ENCODE data around the gene SEMA4D.

- no peak for TF ChIP-seq EZH2 (IDR thresholded peaks at IDR 0.05; ENCODE audit: low read depth)
- TF ChIP-seq, protein P1, sequence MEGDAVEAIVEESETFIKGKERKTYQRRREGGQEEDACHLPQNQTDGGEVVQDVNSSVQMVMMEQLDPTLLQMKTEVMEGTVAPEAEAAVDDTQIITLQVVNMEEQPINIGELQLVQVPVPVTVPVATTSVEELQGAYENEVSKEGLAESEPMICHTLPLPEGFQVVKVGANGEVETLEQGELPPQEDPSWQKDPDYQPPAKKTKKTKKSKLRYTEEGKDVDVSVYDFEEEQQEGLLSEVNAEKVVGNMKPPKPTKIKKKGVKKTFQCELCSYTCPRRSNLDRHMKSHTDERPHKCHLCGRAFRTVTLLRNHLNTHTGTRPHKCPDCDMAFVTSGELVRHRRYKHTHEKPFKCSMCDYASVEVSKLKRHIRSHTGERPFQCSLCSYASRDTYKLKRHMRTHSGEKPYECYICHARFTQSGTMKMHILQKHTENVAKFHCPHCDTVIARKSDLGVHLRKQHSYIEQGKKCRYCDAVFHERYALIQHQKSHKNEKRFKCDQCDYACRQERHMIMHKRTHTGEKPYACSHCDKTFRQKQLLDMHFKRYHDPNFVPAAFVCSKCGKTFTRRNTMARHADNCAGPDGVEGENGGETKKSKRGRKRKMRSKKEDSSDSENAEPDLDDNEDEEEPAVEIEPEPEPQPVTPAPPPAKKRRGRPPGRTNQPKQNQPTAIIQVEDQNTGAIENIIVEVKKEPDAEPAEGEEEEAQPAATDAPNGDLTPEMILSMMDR (conservative IDR thresholded peaks at IDR 0.05), result no peak
Measured at GRCh38 chr9:89435071-89435823, 62.7 kb downstream of the SEMA4D start.

All from PC-9 (cell line).